Measurements from ENCODE around the gene NAT9. TPM values are rescaled to one million over a fixed set of nuclear protein-coding genes. Genes with fewer than 3 reads are reported as not detected.

Gene NAT9
- total RNA-seq, 1 donor from 2014 or later = 40.9 TPM

DNA sequence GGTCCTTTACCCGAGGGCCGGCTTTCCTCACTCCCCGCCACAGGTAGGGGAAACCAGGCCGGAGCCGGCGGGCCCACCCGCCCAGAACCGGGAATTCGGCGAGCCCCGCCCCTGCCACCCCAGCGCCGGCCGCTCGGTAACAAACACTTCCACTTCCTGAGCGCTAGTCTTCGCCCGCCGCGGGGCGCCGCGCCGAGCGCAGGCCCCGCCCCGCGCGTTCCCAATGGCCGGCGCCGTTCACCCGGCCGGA lies 27.9 kb downstream of the NAT9 start:
- intact Hi-C loops (cut with micrococcal nuclease) = loop anchor here (1.0 to 5.0 kb wide), 6 partner anchors 10 to 284 kb away; partner anchors contain the start of gene NAT9

DNA sequence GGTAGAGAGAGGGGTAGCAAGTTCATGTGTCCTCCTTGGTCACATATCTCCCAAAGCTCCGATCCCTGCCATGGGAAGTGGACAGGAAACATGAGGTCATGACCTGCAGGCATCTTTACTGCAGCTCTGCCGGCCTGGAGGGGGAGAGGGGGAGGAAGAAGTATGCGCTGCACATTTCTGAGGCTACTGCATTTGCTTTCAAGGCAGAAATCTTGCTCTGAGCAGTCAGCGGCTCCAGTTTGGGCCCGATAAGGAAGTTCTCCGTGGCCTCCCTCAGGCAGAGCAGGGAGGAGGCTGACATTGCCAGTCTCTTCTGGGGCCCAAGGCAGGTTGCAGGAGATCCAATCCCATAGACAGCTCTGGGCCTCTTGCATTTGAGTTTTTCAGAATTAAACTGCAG lies 29.2 kb downstream of the NAT9 start:
- intact Hi-C loops (cut with micrococcal nuclease) = loop anchor here (5.0 kb wide), 1 partner anchor 285 kb away; no protein-coding TSS in a partner anchor

- intact Hi-C loops (cut with micrococcal nuclease) = loop anchor here (5.0 kb wide), 1 partner anchor 286 kb away; no protein-coding TSS in a partner anchor
These were observed 29.8 kb downstream of the NAT9 start for GRCh38 chr17:74746376-74746775.

- intact Hi-C loops (cut with micrococcal nuclease) = loop anchor here (2.0 to 5.0 kb wide), 2 partner anchors 215 to 287 kb away; no protein-coding TSS in a partner anchor
These were observed 30.5 kb downstream of the NAT9 start for GRCh38 chr17:74745548-74746177.

DNA sequence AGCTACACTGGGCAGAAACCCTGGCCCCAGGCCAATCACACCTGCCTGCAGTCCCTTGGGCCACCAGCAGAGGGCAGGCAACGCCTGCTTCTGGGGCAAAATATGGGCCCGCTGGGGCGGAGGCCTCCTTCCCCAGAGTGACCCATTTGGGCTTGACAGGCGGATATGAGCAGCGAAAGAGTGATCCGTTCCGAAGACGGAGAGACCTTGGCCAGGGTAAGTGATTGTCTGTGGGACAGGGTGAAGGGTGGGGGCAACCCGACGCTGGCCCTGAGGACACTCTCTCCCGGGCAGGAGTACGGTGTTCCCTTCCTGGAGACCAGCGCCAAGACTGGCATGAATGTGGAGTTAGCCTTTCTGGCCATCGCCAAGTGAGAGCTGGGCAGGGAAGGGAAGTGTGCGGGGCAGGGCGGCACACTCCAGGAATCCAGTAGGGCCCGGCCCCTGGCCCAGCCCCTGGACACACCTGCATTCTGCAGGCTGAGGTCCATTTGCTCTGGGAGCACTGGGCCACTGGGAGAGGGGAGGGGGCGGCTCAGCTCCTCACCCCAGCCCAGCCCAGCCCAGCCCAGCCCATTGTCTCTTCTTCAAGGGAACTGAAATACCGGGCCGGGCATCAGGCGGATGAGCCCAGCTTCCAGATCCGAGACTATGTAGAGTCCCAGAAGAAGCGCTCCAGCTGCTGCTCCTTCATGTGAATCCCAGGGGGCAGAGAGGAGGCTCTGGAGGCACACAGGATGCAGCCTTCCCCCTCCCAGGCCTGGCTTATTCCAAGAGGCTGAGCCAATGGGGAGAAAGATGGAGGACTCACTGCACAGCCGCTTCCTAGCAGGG lies 31.2 kb downstream of the NAT9 start:
- intact Hi-C loops (cut with micrococcal nuclease) = loop anchor here (1.0 to 5.0 kb wide), 10 partner anchors 14 to 463 kb away; no protein-coding TSS in a partner anchor

GRCh38 chr17:74744349-74744713 lies 31.8 kb downstream of the NAT9 start:
- intact Hi-C loops (cut with micrococcal nuclease) = loop anchor here (1.0 to 5.0 kb wide), 9 partner anchors 15 to 462 kb away; no protein-coding TSS in a partner anchor

- intact Hi-C loops (cut with micrococcal nuclease) = loop anchor here (1.0 to 5.0 kb wide), 9 partner anchors 16 to 461 kb away; no protein-coding TSS in a partner anchor
These were observed 32.4 kb downstream of the NAT9 start for GRCh38 chr17:74743755-74744154.

- intact Hi-C loops (cut with micrococcal nuclease) = loop anchor here (1.0 to 5.0 kb wide), 3 partner anchors 366 to 540 kb away; partner anchors contain the start of gene RPL38
These were observed 33.1 kb downstream of the NAT9 start for GRCh38 chr17:74742978-74743545.

- intact Hi-C loops (cut with micrococcal nuclease) = loop anchor here (1.0 to 5.0 kb wide), 3 partner anchors 365 to 539 kb away; partner anchors contain the start of gene RPL38
These were observed 34.0 kb downstream of the NAT9 start for GRCh38 chr17:74742153-74742515.

GRCh38 chr17:74740641-74741387 lies 35.3 kb downstream of the NAT9 start:
- intact Hi-C loops (cut with micrococcal nuclease) = loop anchor here (5.0 kb wide), 2 partner anchors 364 to 459 kb away; no protein-coding TSS in a partner anchor

DNA sequence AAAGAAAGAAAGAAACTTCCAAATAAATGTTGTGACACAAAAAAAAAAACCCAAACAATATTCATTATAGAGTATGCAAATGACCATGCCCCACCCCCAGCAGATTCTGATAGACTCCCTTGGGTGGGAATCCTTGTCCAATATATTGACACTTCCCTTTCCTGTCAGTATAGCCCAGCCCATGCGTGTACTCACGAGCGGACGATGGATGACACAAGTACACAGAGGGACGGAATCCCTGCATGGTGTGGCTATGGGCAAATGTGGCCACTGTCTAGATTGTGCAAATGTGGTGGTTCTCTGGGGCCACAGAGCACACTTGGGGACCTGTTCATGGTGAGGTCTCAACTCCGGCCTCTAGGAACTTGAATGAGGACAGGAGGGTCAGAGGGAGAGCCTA lies 36.0 kb downstream of the NAT9 start:
- intact Hi-C loops (cut with micrococcal nuclease) = loop anchor here (5.0 kb wide), 2 partner anchors 363 to 458 kb away; no protein-coding TSS in a partner anchor

- intact Hi-C loops (cut with micrococcal nuclease) = no loop called here
These were observed 36.8 kb downstream of the NAT9 start for GRCh38 chr17:74739227-74739831.

DNA sequence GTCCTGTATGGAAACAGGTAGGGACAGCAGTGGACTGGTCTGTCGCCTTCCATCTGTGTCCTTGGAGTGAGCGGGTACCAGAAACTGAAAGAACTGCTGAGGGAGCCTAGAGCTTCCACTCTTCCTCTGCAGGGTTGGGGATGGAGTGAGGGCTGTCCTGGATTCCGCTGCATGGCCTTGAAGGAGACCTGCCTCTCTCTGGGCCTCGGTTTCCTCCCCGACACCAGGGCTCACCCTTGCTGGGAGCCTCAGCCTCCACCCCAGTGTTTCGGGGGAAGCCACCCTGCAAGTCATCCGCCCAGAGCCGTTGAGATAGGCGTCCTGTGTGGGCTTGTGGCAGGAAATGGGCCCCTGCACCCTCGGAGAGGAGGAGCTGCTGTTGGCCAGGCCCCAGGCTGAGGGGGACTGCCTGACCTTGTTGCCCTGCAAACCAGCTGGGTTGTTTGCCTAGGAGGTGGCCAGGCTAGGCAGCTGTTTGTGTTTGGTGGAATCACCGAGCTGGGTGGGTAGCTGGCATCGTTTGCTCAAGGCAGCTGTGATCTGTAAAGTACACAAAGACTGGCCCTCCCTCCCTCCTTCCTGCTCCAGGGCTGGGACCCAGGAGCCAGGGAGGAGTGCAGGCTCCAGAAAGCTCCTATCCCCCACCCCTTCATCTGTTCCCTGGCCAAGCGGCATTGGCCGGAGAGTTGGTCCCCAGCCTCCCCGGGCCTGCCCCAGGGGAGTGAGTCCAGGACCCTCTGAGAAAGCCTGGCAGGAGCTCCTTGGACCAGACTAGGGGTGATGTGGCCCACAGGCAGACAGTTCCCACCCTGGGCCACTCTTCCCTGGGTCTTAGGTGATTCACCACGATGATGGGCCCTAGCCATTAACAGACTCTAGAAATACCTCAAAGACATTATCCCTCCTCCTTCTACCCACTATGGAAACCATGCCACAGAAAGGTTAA lies 37.8 kb downstream of the NAT9 start:
- intact Hi-C loops (cut with micrococcal nuclease) = loop anchor here (1.0 kb wide), 2 partner anchors 10 to 81 kb away; partner anchors contain the start of gene NHERF1

DNA sequence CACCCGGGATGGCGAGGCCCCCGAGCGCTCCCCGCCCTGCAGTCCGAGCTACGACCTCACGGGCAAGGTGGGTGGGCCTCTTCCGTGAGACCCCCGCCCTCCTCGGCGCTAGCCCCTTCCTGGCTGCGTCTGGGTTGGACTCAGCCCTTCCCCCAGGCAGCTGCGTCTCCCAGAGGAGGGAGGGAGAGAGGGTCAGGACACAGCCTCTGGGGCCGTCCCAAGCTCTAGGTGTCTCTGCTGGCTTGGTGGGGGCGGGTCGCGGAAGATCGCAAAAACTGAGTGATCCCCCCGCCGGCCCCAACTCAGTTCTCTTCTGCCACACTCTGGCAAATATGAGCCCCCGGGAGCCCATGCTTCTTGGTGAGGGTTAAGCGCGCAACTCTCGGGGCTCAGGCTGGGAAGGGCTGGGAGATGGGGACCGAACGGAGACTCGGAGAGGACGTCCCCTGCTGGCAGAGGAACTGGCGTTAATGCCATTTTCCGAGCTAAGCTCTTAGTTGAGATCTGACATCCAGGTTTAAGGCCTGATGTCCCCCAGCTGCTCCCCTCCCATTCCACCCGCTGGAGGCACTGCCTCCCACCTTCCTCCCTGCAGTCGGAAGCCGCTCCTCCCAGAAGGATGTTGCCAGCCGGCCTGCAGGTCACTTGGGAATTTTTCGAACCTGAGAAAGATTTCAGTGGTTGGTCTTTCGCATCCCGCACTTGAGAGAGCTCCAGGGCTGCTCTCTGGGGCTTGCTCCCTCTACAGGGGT lies 38.7 kb downstream of the NAT9 start:
- intact Hi-C loops (cut with micrococcal nuclease) = loop anchor here (1.0 kb wide), 3 partner anchors 11 to 171 kb away; partner anchors contain the start of gene NHERF1

GRCh38 chr17:74736513-74737298 lies 39.4 kb downstream of the NAT9 start, which contains the start of gene RAB37:
Gene RAB37, plus strand, starts transcription at chr17:74737256. Its CDS starts 17 bp downstream, at chr17:74737273.
- intact Hi-C loops (cut with micrococcal nuclease) = loop anchor here (1.0 kb wide), 1 partner anchor 170 kb away; no protein-coding TSS in a partner anchor

- intact Hi-C loops (cut with micrococcal nuclease) = no loop called here
These were observed 41.9 kb downstream of the NAT9 start for GRCh38 chr17:74734256-74734655.

- intact Hi-C loops (cut with micrococcal nuclease) = no loop called here
These were observed 42.6 kb downstream of the NAT9 start for GRCh38 chr17:74733365-74734122.

All from T-helper 1 cell treated with Interleukin-12 subunit alpha and Interleukin-12 subunit beta and Interleukin-4 antibody, amounts not matched to agents 30 ng/mL and 1 ng/mL, for 36 hours (primary cell).